ENCODE results near the gene UXS1. TPM values are rescaled to one million over a fixed set of nuclear protein-coding genes. Genes with fewer than 3 reads are reported as not detected.
"Not testable (repeated sequence)": the region's sequence is repeated elsewhere in the genome, so short reads cannot be mapped to it uniquely, and the experiment has no call there.

The UXS1 gene
- polyA plus RNA-seq, 1 donor from 2014 or later = 19.7 TPM

DNA sequence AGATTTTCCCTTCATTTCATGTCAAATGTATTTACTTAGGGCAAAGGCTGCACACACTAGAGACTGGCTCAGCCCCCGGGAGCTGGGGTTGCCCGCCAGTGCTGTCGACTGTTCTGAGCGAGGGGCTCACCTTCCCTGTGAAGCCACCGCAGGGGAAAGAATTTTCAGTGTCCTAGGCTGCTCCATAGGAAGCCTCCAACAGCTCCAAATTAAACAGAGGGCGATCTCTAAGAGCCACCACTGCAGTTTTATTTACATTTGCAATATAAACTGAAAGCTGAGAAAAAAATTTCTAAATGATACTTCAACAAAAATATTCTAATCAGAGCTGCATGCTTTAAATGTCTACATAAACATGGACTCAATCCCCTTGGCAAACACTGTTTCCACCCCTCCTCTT lies 54.0 kb downstream of the UXS1 start:
- Mint-ChIP-seq H3K36me3 (peaks cover 27% of the 10 kb centered on the region), H3K4me3 (no peak overlapping the region)

DNA sequence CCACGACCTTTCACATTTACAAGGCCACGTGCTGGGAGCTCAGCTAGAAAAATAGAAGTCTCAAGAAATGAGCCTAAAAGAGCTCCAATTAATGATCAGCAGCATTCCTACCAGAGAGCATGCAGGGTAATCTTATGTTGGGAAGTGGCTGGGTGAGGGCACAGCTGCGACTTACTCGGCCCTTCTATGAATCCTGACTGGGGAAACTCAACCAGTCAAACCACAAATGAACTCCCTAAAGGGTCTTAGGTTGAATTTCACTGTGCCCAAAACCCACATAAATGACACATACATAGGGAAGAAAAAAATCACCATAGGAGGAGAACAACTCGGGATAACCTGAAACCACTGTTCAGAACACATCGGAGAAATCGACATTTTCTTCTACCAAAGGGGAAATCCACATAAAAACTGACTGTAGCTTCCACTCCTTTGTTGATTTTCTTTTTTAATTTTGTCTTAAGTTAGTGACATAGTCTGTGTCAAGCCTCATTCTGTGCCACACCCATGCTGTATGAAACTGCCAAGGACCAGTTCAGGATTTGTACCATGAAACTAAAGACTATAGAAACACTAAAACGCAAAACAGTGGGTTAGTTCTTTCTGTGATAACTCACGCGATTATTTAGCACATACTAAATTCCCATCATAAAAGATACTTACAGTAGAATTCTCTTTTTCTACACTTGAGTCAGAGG lies 54.7 kb downstream of the UXS1 start:
- Mint-ChIP-seq H3K27ac (peak overlapping the region in 1 of 3 donors; percentile 44), H3K9me3 (no peaks in the 10 kb centered on the region), H3K4me1 (peaks cover 0 to 25% (median 17%) of the 10 kb centered on the region in 3 donors), H3K4me3 (no peak overlapping the region), H3K36me3 (peaks cover 23% of the 10 kb centered on the region), H3K27me3 (no peaks in the 10 kb centered on the region)

More for the DNA sequence above, 54.0 kb downstream of the UXS1 start:
- Mint-ChIP-seq H3K27ac (peak overlapping the region in 1 of 3 donors; percentile 44), H3K4me1 (peaks cover 3 to 30% (median 21%) of the 10 kb centered on the region in 3 donors), H3K27me3 (no peaks in the 10 kb centered on the region), H3K9me3 (peaks cover 0 to 2% (median 0%) of the 10 kb centered on the region in 3 donors)

DNA sequence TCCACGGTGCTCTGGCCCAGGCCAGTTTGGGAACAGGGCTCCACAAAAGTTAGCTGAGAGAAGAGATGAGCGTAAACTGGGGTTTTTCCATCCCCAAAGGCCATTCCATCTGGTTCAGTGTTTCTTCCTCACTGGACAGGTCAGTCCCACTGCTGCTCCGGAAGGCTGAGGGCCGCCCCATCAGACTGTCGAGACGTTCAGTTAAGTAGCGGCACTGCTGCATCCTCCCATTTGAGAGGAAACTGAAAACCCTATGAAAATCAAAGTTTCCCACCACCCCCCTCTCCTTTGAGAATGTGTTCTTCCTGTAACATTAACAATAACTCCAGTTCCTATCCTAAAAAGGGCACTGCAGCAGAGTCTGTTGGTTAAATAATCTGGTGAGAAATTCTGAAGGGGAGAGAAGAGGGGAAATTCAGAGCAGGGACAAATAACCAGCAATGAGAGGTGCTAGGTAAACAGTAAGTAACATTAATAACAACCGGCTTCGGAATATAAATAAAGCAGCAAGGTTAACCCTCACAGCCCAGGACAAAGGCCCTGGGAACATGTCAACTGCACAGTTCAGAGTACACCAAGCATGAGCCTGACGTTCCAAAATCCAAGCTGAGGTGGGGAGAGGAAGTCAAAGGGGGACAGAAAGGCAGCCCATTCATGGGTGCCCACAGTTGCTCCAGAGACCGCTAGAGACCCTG lies 55.4 kb downstream of the UXS1 start:
- H3K36me3 Mint-ChIP-seq = peaks cover 20% of the 10 kb centered on the region
- no peaks in the 10 kb centered on the region for H3K27me3 Mint-ChIP-seq
- peak overlapping the region in 1 of 4 donors; percentile 51 for H3K4me3 Mint-ChIP-seq
- peak overlapping the region in 1 of 3 donors; percentile 83 for H3K27ac Mint-ChIP-seq
- no peaks in the 10 kb centered on the region for H3K9me3 Mint-ChIP-seq
- H3K4me1 Mint-ChIP-seq = peaks cover 0 to 25% (median 17%) of the 10 kb centered on the region in 3 donors

DNA sequence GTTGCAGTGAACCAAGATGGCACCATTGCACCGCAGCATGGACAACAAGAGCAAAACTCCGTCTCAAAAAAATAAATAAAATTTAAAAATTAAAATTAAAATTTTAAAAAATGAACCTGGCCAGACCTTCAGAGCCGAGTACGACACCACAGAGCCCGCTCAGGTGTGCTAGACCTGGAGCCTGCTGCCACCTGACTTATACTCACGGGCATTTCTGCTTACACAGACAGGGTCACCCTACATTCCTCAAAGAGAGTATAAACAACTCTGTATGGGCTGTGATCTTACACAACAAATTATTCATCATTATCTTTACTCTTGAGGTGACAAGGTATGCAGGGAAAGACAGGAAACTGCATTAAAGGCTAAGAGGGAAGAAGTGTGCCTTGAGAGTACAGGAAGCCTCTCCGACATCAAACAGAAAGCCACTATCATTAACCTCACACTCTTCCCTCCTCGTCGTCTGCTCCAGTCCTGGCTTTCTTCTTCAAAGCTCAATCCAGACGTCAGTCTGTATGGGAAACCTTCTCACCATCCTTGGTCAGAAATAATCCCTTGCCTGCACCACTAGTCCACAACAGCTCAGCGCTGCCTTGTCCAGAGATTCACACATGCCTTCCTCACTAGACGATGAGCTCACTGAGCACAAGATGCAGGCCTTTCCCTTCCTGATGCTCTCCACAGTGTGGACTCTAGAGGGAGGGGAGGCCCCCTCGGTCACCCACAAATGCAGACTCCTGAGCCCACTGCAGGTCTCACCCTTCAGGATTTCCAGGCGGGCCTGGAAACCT lies 56.2 kb downstream of the UXS1 start:
- H3K4me3 Mint-ChIP-seq = peak overlapping the region in 1 of 4 donors; percentile 51
- H3K27ac Mint-ChIP-seq = peak overlapping the region in 1 of 3 donors; percentile 83
- no peaks in the 10 kb centered on the region for H3K27me3 Mint-ChIP-seq
- H3K4me1 Mint-ChIP-seq = peaks cover 0 to 25% (median 17%) of the 10 kb centered on the region in 3 donors
- peaks cover 20% of the 10 kb centered on the region for H3K36me3 Mint-ChIP-seq
- H3K9me3 Mint-ChIP-seq = no peaks in the 10 kb centered on the region

DNA sequence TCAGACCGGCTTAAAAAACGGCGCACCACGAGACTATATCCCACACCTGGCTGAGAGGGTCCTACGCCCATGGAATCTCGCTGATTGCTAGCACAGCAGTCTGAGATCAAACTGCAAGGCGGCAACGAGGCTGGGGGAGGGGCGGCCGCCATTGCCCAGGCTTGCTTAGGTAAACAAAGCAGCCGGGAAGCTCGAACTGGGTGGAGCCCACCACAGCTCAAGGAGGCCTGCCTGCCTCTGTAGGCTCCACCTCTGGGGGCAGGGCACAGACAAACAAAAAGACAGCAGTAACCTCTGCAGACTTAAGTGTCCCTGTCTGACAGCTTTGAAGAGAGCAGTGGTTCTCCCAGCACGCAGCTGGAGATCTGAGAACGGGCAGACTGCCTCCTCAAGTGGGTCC lies 62.9 kb downstream of the UXS1 start:
- not testable (repeated sequence) for H3K27me3 Mint-ChIP-seq, H3K4me3 Mint-ChIP-seq, H3K27ac Mint-ChIP-seq, H3K36me3 Mint-ChIP-seq, H3K4me1 Mint-ChIP-seq, H3K9me3 Mint-ChIP-seq

DNA sequence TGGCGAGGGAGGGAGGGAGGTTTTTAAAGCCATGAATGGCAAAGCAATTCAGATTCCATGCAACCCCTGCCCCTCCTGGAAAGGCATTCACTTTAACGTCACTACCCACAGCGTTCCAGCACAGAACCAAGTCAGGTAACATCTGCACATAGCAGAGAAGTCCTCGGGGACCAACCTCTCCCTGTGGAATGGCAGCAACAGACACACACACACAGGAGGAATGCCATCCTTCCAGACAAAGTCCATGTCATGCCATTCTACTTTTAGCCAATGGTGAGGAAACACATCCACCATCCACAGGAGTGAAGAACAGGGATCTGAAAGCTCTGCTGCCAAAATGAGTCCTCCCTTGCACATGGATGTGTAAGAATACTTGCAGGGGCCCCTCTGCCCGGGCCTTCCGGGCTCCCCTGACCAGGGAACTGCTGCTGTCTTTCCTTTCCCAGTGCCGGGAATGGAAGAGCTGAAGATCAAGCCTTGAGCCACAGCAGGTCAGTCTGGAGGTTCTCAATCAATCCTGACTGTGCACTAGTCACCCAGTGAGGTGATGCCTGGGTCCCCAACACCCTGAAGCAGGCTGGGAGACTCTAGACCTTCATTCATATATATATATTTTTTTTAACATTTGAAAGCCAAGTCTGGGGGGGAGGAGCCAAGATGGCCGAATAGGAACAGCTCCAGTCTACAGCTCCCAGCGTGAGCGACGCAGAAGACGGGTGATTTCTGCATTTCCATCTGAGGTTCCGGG lies 63.7 kb downstream of the UXS1 start:
- H3K9me3 Mint-ChIP-seq = no peaks in the 10 kb centered on the region
- H3K36me3 Mint-ChIP-seq = peaks cover 9% of the 10 kb centered on the region
- peak overlapping the region in 1 of 4 donors; percentile 60 for H3K4me3 Mint-ChIP-seq
- no peaks in the 10 kb centered on the region for H3K27me3 Mint-ChIP-seq
- H3K27ac Mint-ChIP-seq = peak overlapping the region in 1 of 3 donors; percentile 50
- H3K4me1 Mint-ChIP-seq = no peaks in the 10 kb centered on the region

DNA sequence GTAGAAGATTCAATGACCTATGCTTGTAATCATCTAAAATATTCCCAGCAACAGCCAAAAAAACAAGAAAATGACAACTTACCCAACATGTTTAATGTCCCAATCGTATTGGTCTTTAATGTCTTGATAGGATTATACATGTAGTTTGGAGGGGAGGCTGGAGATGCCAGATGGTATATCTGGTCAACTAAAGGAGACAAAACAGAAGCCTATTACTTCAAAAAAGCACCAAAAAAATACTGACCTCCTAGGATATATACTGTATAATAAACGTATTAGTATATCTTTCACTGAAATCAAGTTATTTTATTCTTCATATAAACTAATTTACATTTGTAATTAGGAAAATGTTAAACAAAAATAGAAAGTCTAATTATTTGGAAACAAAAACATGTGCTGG lies 64.5 kb downstream of the UXS1 start:
- peaks cover 9% of the 10 kb centered on the region for H3K36me3 Mint-ChIP-seq
- no peaks in the 10 kb centered on the region for H3K27me3 Mint-ChIP-seq
- H3K4me1 Mint-ChIP-seq = no peaks in the 10 kb centered on the region
- H3K4me3 Mint-ChIP-seq = no peak overlapping the region
- H3K9me3 Mint-ChIP-seq = no peaks in the 10 kb centered on the region
- no peak overlapping the region for H3K27ac Mint-ChIP-seq

DNA sequence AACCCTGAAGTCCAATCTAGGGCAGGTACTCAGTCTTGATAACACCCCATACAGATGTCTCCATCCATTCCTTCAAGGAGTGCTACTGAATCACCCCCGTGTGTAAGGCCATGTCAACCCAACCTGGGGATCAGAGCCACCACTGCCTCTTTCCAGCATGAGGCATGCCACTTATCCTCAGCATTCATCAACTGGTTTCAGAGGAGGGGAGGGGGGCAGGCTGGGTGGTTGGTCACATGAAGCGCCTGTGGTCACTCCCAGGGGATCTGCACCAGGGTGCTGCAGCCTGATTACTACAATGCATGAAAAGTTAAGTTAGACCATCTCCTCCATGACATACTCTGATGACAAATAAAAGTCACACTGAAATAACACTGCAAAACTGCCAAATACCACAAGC lies 65.0 kb downstream of the UXS1 start:
- Mint-ChIP-seq H3K27ac (no peak overlapping the region), H3K4me3 (no peak overlapping the region), H3K27me3 (no peaks in the 10 kb centered on the region), H3K36me3 (peaks cover 9% of the 10 kb centered on the region), H3K4me1 (no peaks in the 10 kb centered on the region), H3K9me3 (no peaks in the 10 kb centered on the region)

DNA sequence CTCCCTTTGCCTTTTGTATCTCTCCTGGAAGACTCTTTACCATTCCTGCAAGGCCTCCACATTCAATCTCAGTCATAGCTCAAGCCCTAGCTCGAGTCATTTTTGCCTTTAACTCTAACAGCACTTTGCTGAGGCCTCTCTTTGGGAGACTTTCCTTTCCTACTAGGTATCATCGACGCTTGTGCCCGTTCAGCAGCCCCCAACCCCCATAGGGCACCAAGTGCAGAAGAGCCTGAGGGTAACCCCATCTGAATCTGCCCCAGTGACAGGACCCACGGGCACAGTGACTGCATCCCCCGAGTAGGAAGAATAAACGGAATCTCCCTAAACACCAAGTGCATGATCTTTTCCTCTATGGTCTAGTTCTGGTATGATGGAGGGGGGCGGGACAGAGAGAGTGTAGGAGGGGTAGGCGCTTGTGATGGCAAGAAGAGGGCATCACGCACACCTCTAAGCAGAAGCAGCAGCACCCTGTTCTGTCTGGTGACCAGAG lies 66.3 kb downstream of the UXS1 start:
- Mint-ChIP-seq H3K36me3 (peaks cover 9% of the 10 kb centered on the region), H3K9me3 (no peaks in the 10 kb centered on the region), H3K27ac (no peak overlapping the region), H3K4me3 (no peak overlapping the region), H3K27me3 (no peaks in the 10 kb centered on the region), H3K4me1 (no peaks in the 10 kb centered on the region)

DNA sequence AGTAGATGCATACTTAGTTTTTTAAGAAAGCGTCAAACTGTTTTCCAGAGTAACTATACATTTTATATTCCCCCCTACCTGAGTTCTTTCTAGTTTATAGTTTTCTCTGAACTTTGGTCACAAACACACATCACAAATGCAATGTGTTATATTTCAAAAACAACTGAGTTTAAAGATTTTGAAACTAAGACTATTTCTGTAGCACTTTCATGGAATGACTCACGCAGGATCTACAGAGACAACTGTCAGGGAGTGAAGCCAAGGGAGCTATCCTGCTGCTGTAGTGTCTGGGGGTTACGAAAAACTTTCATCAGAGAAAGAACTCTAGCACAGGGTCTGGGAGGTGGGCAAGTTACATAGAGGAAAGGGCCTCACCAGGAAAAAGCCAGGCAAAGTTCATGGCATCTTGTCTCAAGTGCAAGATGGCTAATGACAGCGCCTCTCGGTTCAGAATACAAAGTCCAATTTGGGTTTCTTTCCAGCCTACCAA lies 66.8 kb downstream of the UXS1 start:
- no peaks in the 10 kb centered on the region for H3K9me3 Mint-ChIP-seq
- peak overlapping the region in 1 of 4 donors; percentile 14 for H3K4me3 Mint-ChIP-seq
- H3K36me3 Mint-ChIP-seq = peaks cover 9% of the 10 kb centered on the region
- no peaks in the 10 kb centered on the region for H3K4me1 Mint-ChIP-seq
- no peaks in the 10 kb centered on the region for H3K27me3 Mint-ChIP-seq
- no peak overlapping the region for H3K27ac Mint-ChIP-seq

DNA sequence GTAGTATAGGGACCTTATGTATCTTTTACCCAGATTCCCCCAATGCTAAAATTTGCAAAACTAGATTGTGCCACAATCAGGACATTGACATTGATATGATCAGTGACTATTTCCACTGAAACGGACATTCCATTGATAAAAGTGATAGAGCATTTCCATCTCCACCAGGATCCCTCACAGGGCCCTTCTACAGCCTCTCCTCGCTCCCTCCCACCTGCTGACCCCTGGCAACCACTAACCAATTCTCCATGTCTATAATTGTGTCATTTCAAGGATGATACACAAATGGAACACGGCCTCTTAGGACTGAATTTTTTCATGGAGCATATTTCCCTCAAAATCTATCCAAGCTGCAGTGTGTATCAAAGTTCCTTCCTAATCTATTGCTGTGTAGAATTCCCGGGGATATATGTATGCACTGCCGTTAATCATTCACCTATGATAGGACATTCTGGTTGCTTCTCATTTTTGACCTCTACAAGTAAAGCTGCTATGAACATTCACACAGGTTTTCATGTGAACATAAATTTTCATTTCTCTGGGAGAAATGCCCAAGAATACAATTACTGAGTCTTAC lies 67.3 kb downstream of the UXS1 start:
- Mint-ChIP-seq H3K4me1 (no peaks in the 10 kb centered on the region), H3K27me3 (no peaks in the 10 kb centered on the region), H3K4me3 (no peak overlapping the region), H3K36me3 (peaks cover 9% of the 10 kb centered on the region), H3K27ac (no peak overlapping the region), H3K9me3 (no peaks in the 10 kb centered on the region)

DNA sequence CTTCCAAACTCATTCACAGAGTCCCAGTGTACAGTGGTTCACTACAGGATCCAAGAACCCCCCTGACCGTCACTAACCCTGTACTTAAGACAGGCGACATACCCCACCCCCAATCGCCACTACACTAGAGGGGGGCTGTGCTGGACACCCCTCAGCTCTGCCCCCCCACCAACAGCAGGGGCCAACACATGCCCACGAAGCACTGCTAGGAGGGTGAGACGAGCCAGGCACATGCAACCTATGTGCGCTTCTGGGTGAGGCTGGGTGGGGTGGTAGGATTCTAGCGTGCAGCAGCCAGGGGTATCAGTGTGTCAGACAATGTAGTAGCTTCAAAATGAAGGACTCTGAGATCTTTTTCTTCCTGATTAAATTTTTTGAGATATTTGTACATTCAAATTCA lies 67.8 kb downstream of the UXS1 start:
- Mint-ChIP-seq H3K36me3 (peaks cover 9% of the 10 kb centered on the region), H3K27me3 (no peaks in the 10 kb centered on the region), H3K4me3 (no peak overlapping the region), H3K4me1 (no peaks in the 10 kb centered on the region), H3K27ac (no peak overlapping the region), H3K9me3 (no peaks in the 10 kb centered on the region)

DNA sequence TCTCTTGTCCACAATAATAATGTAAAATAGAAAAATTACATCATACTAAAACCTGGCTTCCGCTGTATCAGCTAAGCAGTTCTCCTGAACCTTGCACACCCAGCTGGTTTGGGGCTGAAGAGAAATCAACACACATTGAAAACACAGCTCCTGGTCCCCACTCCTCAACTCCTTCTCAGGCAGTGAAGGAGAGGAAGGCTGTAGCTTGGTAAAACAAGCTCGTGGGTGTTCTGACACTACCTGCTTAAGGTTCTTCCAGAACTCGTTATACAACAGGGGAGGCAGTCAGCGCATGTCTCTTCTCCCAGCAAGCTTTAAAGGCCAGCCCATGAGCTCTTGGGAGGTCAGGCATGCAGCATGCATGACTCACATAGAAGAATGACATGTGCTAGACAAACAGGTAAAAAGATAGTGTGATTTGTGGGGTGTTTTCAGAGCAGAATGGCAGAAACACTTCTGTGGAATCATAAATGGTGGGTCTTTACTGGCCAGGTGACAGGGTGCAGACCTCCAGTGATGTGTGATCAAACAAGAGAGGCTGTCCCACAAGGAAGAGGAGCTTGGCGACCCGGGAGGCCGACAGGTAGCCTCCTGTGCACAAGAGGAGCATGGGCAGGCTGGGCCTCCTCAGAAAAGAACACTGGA lies 69.1 kb downstream of the UXS1 start:
- Mint-ChIP-seq H3K4me1 (peaks cover 0 to 1% (median 0%) of the 10 kb centered on the region in 3 donors), H3K36me3 (peaks cover 9% of the 10 kb centered on the region), H3K27ac (no peak overlapping the region), H3K27me3 (no peaks in the 10 kb centered on the region), H3K4me3 (no peak overlapping the region), H3K9me3 (no peaks in the 10 kb centered on the region)
